Kidney epithelial cell (primary cell): Measurements from ENCODE around the gene KRTAP10-6. TPM values are rescaled to one million over a fixed set of nuclear protein-coding genes. Genes with fewer than 3 reads are reported as not detected.

Source experiments
- DNase-seq: peaks from one replicate; pipeline ENCODE4 v3.0.0-alpha.2; 2010; ENCODE audit warnings: low read depth
- H3K27me3 ChIP-seq: 2 replicates; pipeline ENCODE4 v1.6.0; 2011; ENCODE audit warnings: low read length; ENCODE audit not compliant: control insufficient read depth, insufficient read depth
- H3K36me3 ChIP-seq: 2 replicates; pipeline ENCODE4 v1.5.1; 2011; ENCODE audit warnings: low read length; ENCODE audit not compliant: control insufficient read depth, insufficient read depth
- H3K4me3 ChIP-seq: 2 replicates; pipeline ENCODE4 v1.5.1; 2011; ENCODE audit warnings: low read depth, mild to moderate bottlenecking, control low read depth, low read length
- CTCF ChIP-seq: IDR thresholded peaks from 2 replicates; pipeline ENCODE4 v1.5.1; 2011; ENCODE audit warnings: mild to moderate bottlenecking, moderate library complexity, low read length, control low read depth, inconsistent platforms; ENCODE audit not compliant: insufficient read depth, poor library complexity, severe bottlenecking
- total RNA-seq: library from RNA; depleted of rRNA; stranded (reverse); fragments of >200 nt; gene quantifications from 2 replicates; pipeline ENCODE4 v1.2.3, GENCODE V29; 2015

The KRTAP10-6 gene
- total RNA-seq, 1 donor from 2014 or later = not detected

GRCh38 chr21:44571844-44572782 lies 20.2 kb downstream of the KRTAP10-6 start:
- DNase-seq = no peak
- no peak for TF ChIP-seq CTCF
- no peaks in the 10 kb centered on the region for H3K36me3 ChIP-seq
- no peak overlapping the region for H3K4me3 ChIP-seq
- H3K27me3 ChIP-seq = no peaks in the 10 kb centered on the region

- Histone ChIP-seq H3K4me3 (no peak overlapping the region), H3K27me3 (no peaks in the 10 kb centered on the region), H3K36me3 (no peaks in the 10 kb centered on the region)
- DNase-seq = no peak
- TF ChIP-seq CTCF = no peak
Observed at GRCh38 chr21:44571296-44571695, 21.0 kb downstream of the KRTAP10-6 start.

GRCh38 chr21:44569861-44570517 lies 22.3 kb downstream of the KRTAP10-6 start:
- Histone ChIP-seq H3K36me3 (no peaks in the 10 kb centered on the region), H3K27me3 (no peaks in the 10 kb centered on the region), H3K4me3 (no peak overlapping the region)
- DNase-seq = no peak
- TF ChIP-seq CTCF = no peak

- no peaks in the 10 kb centered on the region for H3K36me3 ChIP-seq
- no peak for DNase-seq
- H3K4me3 ChIP-seq = no peak overlapping the region
- no peaks in the 10 kb centered on the region for H3K27me3 ChIP-seq
- TF ChIP-seq CTCF = no peak
Observed at GRCh38 chr21:44568667-44569556, 23.4 kb downstream of the KRTAP10-6 start.

- TF ChIP-seq CTCF = no peak
- no peaks in the 10 kb centered on the region for H3K36me3 ChIP-seq
- no peak overlapping the region for H3K4me3 ChIP-seq
- DNase-seq = no peak
- no peaks in the 10 kb centered on the region for H3K27me3 ChIP-seq
Observed at GRCh38 chr21:44568261-44568660, 24.0 kb downstream of the KRTAP10-6 start.
